ENCODE results near the gene CLEC16A. TPM values are rescaled to one million over a fixed set of nuclear protein-coding genes. Genes with fewer than 3 reads are reported as not detected.

The CLEC16A gene
- total RNA-seq, 1 experiment from 2014 or later, result 17.4 TPM

DNA sequence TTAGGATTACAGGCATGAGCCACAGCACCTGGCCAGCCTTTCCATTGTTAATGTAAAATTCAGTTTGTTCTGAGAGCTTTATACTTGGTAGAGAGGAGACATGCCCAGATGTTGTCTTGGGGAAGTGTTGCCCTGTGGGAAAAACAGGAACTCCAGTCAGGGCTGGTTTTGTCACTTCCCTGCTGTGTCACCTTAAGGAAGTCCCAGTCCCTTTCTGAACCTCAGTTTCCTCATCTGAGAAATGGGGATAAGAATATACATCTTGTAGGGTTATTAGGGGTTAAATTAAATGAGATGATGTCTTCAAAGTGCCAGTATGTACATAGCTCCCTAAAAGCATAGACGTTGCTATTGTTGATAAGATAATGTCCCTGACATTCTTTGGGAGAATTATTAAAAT lies 25.3 kb downstream of the CLEC16A start:
- H2AFZ ChIP-seq (ENCODE audit: low read length), result no peak overlapping the region
- no peaks in the 10 kb centered on the region for H3K9me2 ChIP-seq (replicated peaks; ENCODE audit: insufficient read depth, low read length)
- no peak overlapping the region for H3K4me3 ChIP-seq (ENCODE audit: low read length)

DNA sequence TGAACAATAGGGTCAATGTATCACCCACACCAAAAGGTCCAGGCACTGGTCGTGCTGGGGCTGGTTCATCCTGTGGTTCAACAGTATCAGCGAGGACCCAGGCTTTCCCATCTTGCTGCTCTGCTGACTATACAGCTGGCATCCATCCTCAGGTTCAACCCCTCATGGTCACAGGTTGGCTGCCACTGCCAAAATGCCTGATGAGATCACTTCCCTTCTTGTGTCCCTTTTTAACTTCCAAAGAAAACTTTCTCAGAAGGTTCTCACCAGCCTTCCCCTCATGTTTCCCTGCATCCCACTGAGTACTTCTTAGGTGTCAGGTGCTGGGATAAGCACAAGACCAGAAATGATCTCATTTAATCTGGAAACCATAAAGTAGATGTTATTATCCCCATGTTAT lies 25.7 kb downstream of the CLEC16A start:
- no peaks in the 10 kb centered on the region for H4K20me1 ChIP-seq (ENCODE audit: insufficient read depth, low read depth, low read length)
- no peaks in the 10 kb centered on the region for H3K79me2 ChIP-seq (ENCODE audit: low read length)
- no peak overlapping the region for H3K4me2 ChIP-seq (ENCODE audit: low read depth, low read length, poor library complexity, severe bottlenecking)
- H2AFZ ChIP-seq (ENCODE audit: low read length), result no peak overlapping the region
- H3K9me3 ChIP-seq (ENCODE audit: low read length), result no peaks in the 10 kb centered on the region
- H3K9me2 ChIP-seq (replicated peaks; ENCODE audit: insufficient read depth, low read length), result no peaks in the 10 kb centered on the region
- no peaks in the 10 kb centered on the region for H3K36me3 ChIP-seq (ENCODE audit: insufficient read depth, low read length)
- no peak overlapping the region for H3K4me3 ChIP-seq (ENCODE audit: low read length)
- no peak overlapping the region for H3K9ac ChIP-seq (ENCODE audit: low read length)
- H3K27ac ChIP-seq (ENCODE audit: low read length), result no peak overlapping the region
- no peak for DNase-seq
- H3K4me1 ChIP-seq (ENCODE audit: low read length), result peaks cover 28% of the 10 kb centered on the region
- H3K27me3 ChIP-seq (ENCODE audit: low read length), result no peaks in the 10 kb centered on the region

More for the DNA sequence above, 25.3 kb downstream of the CLEC16A start:
- no peaks in the 10 kb centered on the region for H3K9me3 ChIP-seq (ENCODE audit: low read length)
- no peaks in the 10 kb centered on the region for H4K20me1 ChIP-seq (ENCODE audit: insufficient read depth, low read depth, low read length)
- no peaks in the 10 kb centered on the region for H3K36me3 ChIP-seq (ENCODE audit: insufficient read depth, low read length)
- H3K27me3 ChIP-seq (ENCODE audit: low read length), result no peaks in the 10 kb centered on the region
- H3K4me2 ChIP-seq (ENCODE audit: low read depth, low read length, poor library complexity, severe bottlenecking), result no peak overlapping the region
- no peak overlapping the region for H3K9ac ChIP-seq (ENCODE audit: low read length)
- H3K4me1 ChIP-seq (ENCODE audit: low read length), result peaks cover 31% of the 10 kb centered on the region
- no peak for DNase-seq
- no peaks in the 10 kb centered on the region for H3K79me2 ChIP-seq (ENCODE audit: low read length)
- no peak overlapping the region for H3K27ac ChIP-seq (ENCODE audit: low read length)

GRCh38 chr16:10971560-10971961 lies 27.2 kb downstream of the CLEC16A start:
- Histone ChIP-seq H2AFZ (ENCODE audit: low read length) (no peak overlapping the region), H3K9me2 (replicated peaks; ENCODE audit: insufficient read depth, low read length) (no peaks in the 10 kb centered on the region), H3K9me3 (ENCODE audit: low read length) (no peaks in the 10 kb centered on the region), H3K4me2 (ENCODE audit: low read depth, low read length, poor library complexity, severe bottlenecking) (no peak overlapping the region), H3K27ac (ENCODE audit: low read length) (no peak overlapping the region), H3K4me1 (ENCODE audit: low read length) (peaks cover 21% of the 10 kb centered on the region), H3K27me3 (ENCODE audit: low read length) (no peaks in the 10 kb centered on the region), H3K36me3 (ENCODE audit: insufficient read depth, low read length) (no peaks in the 10 kb centered on the region), H3K9ac (ENCODE audit: low read length) (no peak overlapping the region), H3K4me3 (ENCODE audit: low read length) (no peak overlapping the region), H4K20me1 (ENCODE audit: insufficient read depth, low read depth, low read length) (no peaks in the 10 kb centered on the region), H3K79me2 (ENCODE audit: low read length) (no peaks in the 10 kb centered on the region)
- DNase-seq, result peak; percentile 80

- Histone ChIP-seq H3K36me3 (ENCODE audit: insufficient read depth, low read length) (no peaks in the 10 kb centered on the region), H3K4me2 (ENCODE audit: low read depth, low read length, poor library complexity, severe bottlenecking) (no peak overlapping the region), H4K20me1 (ENCODE audit: insufficient read depth, low read depth, low read length) (no peaks in the 10 kb centered on the region), H3K79me2 (ENCODE audit: low read length) (no peaks in the 10 kb centered on the region), H3K27me3 (ENCODE audit: low read length) (no peaks in the 10 kb centered on the region), H3K4me3 (ENCODE audit: low read length) (no peak overlapping the region), H2AFZ (ENCODE audit: low read length) (no peak overlapping the region), H3K9me2 (replicated peaks; ENCODE audit: insufficient read depth, low read length) (no peaks in the 10 kb centered on the region), H3K9ac (ENCODE audit: low read length) (no peak overlapping the region), H3K9me3 (ENCODE audit: low read length) (no peaks in the 10 kb centered on the region), H3K27ac (ENCODE audit: low read length) (peak overlapping the region; percentile 66), H3K4me1 (ENCODE audit: low read length) (peaks cover 21% of the 10 kb centered on the region)
- no peak for DNase-seq
These were observed 27.9 kb downstream of the CLEC16A start for GRCh38 chr16:10972108-10972818.

- Histone ChIP-seq H3K27me3 (ENCODE audit: low read length) (no peaks in the 10 kb centered on the region), H3K9me2 (replicated peaks; ENCODE audit: insufficient read depth, low read length) (no peaks in the 10 kb centered on the region), H4K20me1 (ENCODE audit: insufficient read depth, low read depth, low read length) (no peaks in the 10 kb centered on the region), H3K79me2 (ENCODE audit: low read length) (no peaks in the 10 kb centered on the region), H3K4me2 (ENCODE audit: low read depth, low read length, poor library complexity, severe bottlenecking) (no peak overlapping the region), H3K27ac (ENCODE audit: low read length) (peak overlapping the region; percentile 66; the same call in 1 of the 2 replicates), H3K9ac (ENCODE audit: low read length) (no peak overlapping the region), H3K9me3 (ENCODE audit: low read length) (no peaks in the 10 kb centered on the region), H3K4me3 (ENCODE audit: low read length) (no peak overlapping the region), H2AFZ (ENCODE audit: low read length) (no peak overlapping the region), H3K4me1 (ENCODE audit: low read length) (peaks cover 21% of the 10 kb centered on the region), H3K36me3 (ENCODE audit: insufficient read depth, low read length) (no peaks in the 10 kb centered on the region)
- DNase-seq, result no peak
These were observed 28.6 kb downstream of the CLEC16A start for GRCh38 chr16:10972819-10973464.

DNA sequence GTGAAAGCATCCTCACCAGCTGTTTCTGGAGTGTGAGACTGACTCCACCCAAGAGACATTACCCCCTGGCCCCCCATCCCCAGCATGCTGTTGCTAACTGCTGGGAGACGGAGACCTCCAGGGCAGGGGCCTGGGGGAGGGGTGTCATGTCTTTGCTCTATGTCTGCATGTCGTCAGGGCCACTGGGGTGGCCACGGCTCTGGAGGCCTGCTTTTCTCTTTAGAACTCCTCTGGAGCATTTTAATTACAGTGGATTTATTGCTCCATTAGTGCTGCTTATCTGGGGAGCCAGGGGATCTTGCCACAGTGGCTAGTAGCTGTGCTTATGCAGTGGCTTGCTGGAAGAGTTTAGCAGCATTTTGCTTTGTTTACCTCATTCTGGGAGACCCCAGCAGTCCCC lies 32.3 kb downstream of the CLEC16A start:
- H3K9ac ChIP-seq (ENCODE audit: low read length), result no peak overlapping the region
- H3K36me3 ChIP-seq (ENCODE audit: insufficient read depth, low read length), result no peaks in the 10 kb centered on the region

GRCh38 chr16:10978124-10978523 lies 33.8 kb downstream of the CLEC16A start:
- H3K4me1 ChIP-seq (ENCODE audit: low read length), result peaks cover 48% of the 10 kb centered on the region
- no peak overlapping the region for H3K4me2 ChIP-seq (ENCODE audit: low read depth, low read length, poor library complexity, severe bottlenecking)
- no peaks in the 10 kb centered on the region for H4K20me1 ChIP-seq (ENCODE audit: insufficient read depth, low read depth, low read length)
- no peaks in the 10 kb centered on the region for H3K9me3 ChIP-seq (ENCODE audit: low read length)
- no peak overlapping the region for H3K4me3 ChIP-seq (ENCODE audit: low read length)
- H3K79me2 ChIP-seq (ENCODE audit: low read length), result no peaks in the 10 kb centered on the region
- no peaks in the 10 kb centered on the region for H3K27me3 ChIP-seq (ENCODE audit: low read length)
- no peak overlapping the region for H3K27ac ChIP-seq (ENCODE audit: low read length)
- H2AFZ ChIP-seq (ENCODE audit: low read length), result no peak overlapping the region
- no peaks in the 10 kb centered on the region for H3K36me3 ChIP-seq (ENCODE audit: insufficient read depth, low read length)
- no peaks in the 10 kb centered on the region for H3K9me2 ChIP-seq (replicated peaks; ENCODE audit: insufficient read depth, low read length)
- no peak for DNase-seq
- no peak overlapping the region for H3K9ac ChIP-seq (ENCODE audit: low read length)

More for the DNA sequence above, 32.3 kb downstream of the CLEC16A start:
- H3K9me2 ChIP-seq (replicated peaks; ENCODE audit: insufficient read depth, low read length), result no peaks in the 10 kb centered on the region
- no peak for DNase-seq
- no peaks in the 10 kb centered on the region for H3K79me2 ChIP-seq (ENCODE audit: low read length)
- no peak overlapping the region for H3K4me3 ChIP-seq (ENCODE audit: low read length)
- no peaks in the 10 kb centered on the region for H3K27me3 ChIP-seq (ENCODE audit: low read length)
- no peak overlapping the region for H3K4me2 ChIP-seq (ENCODE audit: low read depth, low read length, poor library complexity, severe bottlenecking)
- no peaks in the 10 kb centered on the region for H4K20me1 ChIP-seq (ENCODE audit: insufficient read depth, low read depth, low read length)
- no peak overlapping the region for H2AFZ ChIP-seq (ENCODE audit: low read length)
- H3K4me1 ChIP-seq (ENCODE audit: low read length), result peaks cover 43% of the 10 kb centered on the region
- H3K27ac ChIP-seq (ENCODE audit: low read length), result no peak overlapping the region; the same call in 1 of the 2 replicates
- H3K9me3 ChIP-seq (ENCODE audit: low read length), result no peaks in the 10 kb centered on the region

GRCh38 chr16:10978871-10979446 lies 34.6 kb downstream of the CLEC16A start:
- no peaks in the 10 kb centered on the region for H3K36me3 ChIP-seq (ENCODE audit: insufficient read depth, low read length)

More at GRCh38 chr16:10978871-10979446, 34.6 kb downstream of the CLEC16A start:
- Histone ChIP-seq H3K27ac (ENCODE audit: low read length) (peak overlapping the region; percentile 99; the same call in 1 of the 2 replicates), H3K9me2 (replicated peaks; ENCODE audit: insufficient read depth, low read length) (no peaks in the 10 kb centered on the region), H2AFZ (ENCODE audit: low read length) (no peak overlapping the region), H3K9ac (ENCODE audit: low read length) (no peak overlapping the region), H3K4me1 (ENCODE audit: low read length) (peaks cover 51% of the 10 kb centered on the region), H3K79me2 (ENCODE audit: low read length) (no peaks in the 10 kb centered on the region), H4K20me1 (ENCODE audit: insufficient read depth, low read depth, low read length) (no peaks in the 10 kb centered on the region), H3K27me3 (ENCODE audit: low read length) (no peaks in the 10 kb centered on the region), H3K4me2 (ENCODE audit: low read depth, low read length, poor library complexity, severe bottlenecking) (no peak overlapping the region), H3K9me3 (ENCODE audit: low read length) (no peaks in the 10 kb centered on the region), H3K4me3 (ENCODE audit: low read length) (no peak overlapping the region)
- no peak for DNase-seq

Data from Karpas-422 (cell line).